Activated CD4-positive, alpha-beta T cell treated with anti-CD3 and anti-CD28 coated beads, Interleukin-2, amount 10 ng/mL, durations not matched to agents 24 days and 14 days (primary cell): ENCODE measurements around the gene ZFAND3. TPM values are rescaled to one million over a fixed set of nuclear protein-coding genes. Genes with fewer than 3 reads are reported as not detected.

Experiments used
- DNase-seq: peaks from one replicate; pipeline ENCODE4 v3.0.0; 2022
- H3K27ac Mint-ChIP-seq: one replicate; pipeline ENCODE4 v1.8.0; 2022; ENCODE audit warnings: mild to moderate bottlenecking, mixed read lengths
- H3K27me3 Mint-ChIP-seq: one replicate; pipeline ENCODE4 v1.8.0; 2022; ENCODE audit warnings: mixed read lengths
- H3K36me3 Mint-ChIP-seq: one replicate; pipeline ENCODE4 v1.8.0; 2022; ENCODE audit warnings: low read depth, mild to moderate bottlenecking, mixed read lengths
- H3K4me1 Mint-ChIP-seq: one replicate; pipeline ENCODE4 v1.8.0; 2021; ENCODE audit warnings: mixed read lengths
- H3K4me3 Mint-ChIP-seq: one replicate; pipeline ENCODE4 v1.8.0; 2022; ENCODE audit warnings: mild to moderate bottlenecking, moderate library complexity, mixed read lengths
- H3K9me3 Mint-ChIP-seq: one replicate; pipeline ENCODE4 v1.8.0; 2021; ENCODE audit warnings: mixed read lengths
- intact Hi-C: fragments of 100-400 bp; cut with micrococcal nuclease; formaldehyde crosslinking; loops from one replicate; pipeline ENCODE4 v1.15.1; 2023
- total RNA-seq: library from RNA; stranded (reverse); gene quantifications from 2 replicates; pipeline ENCODE4 v1.2.3, GENCODE V29; 2022

ZFAND3 gene
- total RNA-seq, 1 donor from 2014 or later: 31.5 TPM

DNA sequence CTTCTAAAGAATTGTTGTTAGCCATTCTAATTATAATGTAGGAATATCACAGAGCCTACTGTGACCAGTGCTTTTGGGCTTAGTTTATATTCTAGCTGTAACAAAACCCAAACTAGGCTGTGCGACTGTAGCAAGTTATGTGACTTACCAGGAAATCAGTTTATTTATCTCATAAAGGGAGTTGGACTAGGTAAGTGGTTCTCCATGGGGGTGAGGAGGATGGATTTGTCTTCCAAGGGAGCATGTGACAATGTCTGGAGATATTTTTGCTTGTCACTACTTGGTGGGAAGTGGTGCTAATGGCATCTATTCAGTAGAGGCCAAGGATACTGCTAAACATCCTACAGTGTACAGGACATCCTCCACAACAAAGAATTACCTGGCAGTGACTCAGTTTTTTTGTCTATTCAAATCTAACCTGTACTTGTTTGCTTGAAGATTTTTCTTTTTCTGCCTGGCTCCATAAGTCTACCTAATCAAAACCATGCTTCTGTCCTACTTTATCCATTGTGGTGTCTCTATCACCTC is 32.5 kb downstream of the ZFAND3 start:
- Mint-ChIP-seq H3K9me3 (no peaks in the 10 kb centered on the region), H3K36me3 (peaks cover 5% of the 10 kb centered on the region), H3K4me1 (peaks cover 21% of the 10 kb centered on the region), H3K27ac (peak overlapping the region; percentile 51), H3K4me3 (no peak overlapping the region), H3K27me3 (no peaks in the 10 kb centered on the region)
- DNase-seq: no peak
- intact Hi-C loops: no loop called here

DNA sequence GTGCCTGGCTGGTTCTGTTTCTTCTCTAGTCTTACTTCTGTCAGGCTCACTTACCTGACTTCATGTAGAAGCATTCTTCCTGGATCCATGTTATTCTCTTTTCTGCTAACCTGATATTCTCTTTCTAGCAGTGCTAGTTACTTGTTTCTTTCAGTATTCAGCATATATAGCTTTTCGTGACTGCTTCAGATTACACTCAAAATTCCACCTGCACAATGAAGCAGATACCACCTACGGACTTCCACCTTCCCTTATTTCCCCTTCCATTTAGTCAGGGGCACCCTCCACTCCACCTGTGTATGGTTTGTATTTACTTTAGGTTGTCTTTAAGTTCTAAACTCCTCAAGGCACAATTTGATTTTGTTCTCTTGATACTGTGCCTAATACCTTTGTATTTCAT is 36.8 kb downstream of the ZFAND3 start:
- intact Hi-C loops: no loop called here

GRCh38 chr6:37858363-37858762 is 38.8 kb downstream of the ZFAND3 start:
- no peaks in the 10 kb centered on the region for H3K27me3 Mint-ChIP-seq
- intact Hi-C loops: loop anchor here (1.0 to 2.0 kb wide), 3 partner anchors 10 to 68 kb away; no protein-coding TSS in a partner anchor
- no peak for DNase-seq
- peaks cover 7% of the 10 kb centered on the region for H3K36me3 Mint-ChIP-seq
- H3K4me3 Mint-ChIP-seq: no peak overlapping the region
- H3K9me3 Mint-ChIP-seq: no peaks in the 10 kb centered on the region
- peak overlapping the region; percentile 84 for H3K27ac Mint-ChIP-seq
- H3K4me1 Mint-ChIP-seq: peaks cover 30% of the 10 kb centered on the region

More for the DNA sequence above, 36.8 kb downstream of the ZFAND3 start:
- DNase-seq: no peak
- peak overlapping the region; percentile 7 for H3K27ac Mint-ChIP-seq
- H3K9me3 Mint-ChIP-seq: no peaks in the 10 kb centered on the region
- peaks cover 5% of the 10 kb centered on the region for H3K36me3 Mint-ChIP-seq
- H3K27me3 Mint-ChIP-seq: no peaks in the 10 kb centered on the region
- no peak overlapping the region for H3K4me3 Mint-ChIP-seq
- peaks cover 40% of the 10 kb centered on the region for H3K4me1 Mint-ChIP-seq

GRCh38 chr6:37860226-37860839 is 40.8 kb downstream of the ZFAND3 start:
- H3K9me3 Mint-ChIP-seq: no peaks in the 10 kb centered on the region
- H3K27ac Mint-ChIP-seq: no peak overlapping the region
- no peak overlapping the region for H3K4me3 Mint-ChIP-seq
- peaks cover 7% of the 10 kb centered on the region for H3K36me3 Mint-ChIP-seq
- peaks cover 31% of the 10 kb centered on the region for H3K4me1 Mint-ChIP-seq
- intact Hi-C loops: loop anchor here (2.0 kb wide), 1 partner anchor 42 kb away; the partner anchor contains the start of gene ZFAND3
- H3K27me3 Mint-ChIP-seq: no peaks in the 10 kb centered on the region
- DNase-seq: peak; percentile 67

DNA sequence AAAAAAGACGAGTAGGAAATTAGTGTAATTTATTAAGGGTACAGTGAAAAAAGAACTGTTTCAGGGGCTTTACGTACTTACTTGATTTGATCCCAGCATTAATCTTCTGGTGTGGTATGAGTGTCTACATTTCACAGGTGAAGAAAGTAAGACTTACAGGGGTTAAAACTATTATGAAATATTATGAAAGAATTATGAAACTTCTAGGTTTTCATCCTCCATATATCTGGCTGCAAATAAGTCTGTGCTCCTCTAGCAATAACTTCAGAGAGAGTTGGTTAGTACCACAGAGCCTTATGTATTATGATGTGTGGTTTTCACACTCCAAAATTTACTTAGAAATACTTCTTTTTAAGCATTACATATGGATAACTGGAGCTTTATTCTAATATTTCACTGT is 41.9 kb downstream of the ZFAND3 start:
- Mint-ChIP-seq H3K36me3 (peaks cover 5% of the 10 kb centered on the region), H3K4me3 (no peak overlapping the region), H3K27me3 (no peaks in the 10 kb centered on the region), H3K27ac (no peak overlapping the region), H3K9me3 (no peaks in the 10 kb centered on the region), H3K4me1 (peaks cover 30% of the 10 kb centered on the region)
- intact Hi-C loops: loop anchor here (2.0 kb wide), 1 partner anchor 43 kb away; the partner anchor contains the start of gene ZFAND3
- no peak for DNase-seq

- Mint-ChIP-seq H3K27ac (no peak overlapping the region), H3K36me3 (peaks cover 5% of the 10 kb centered on the region)
- intact Hi-C loops: no loop called here
Measured at GRCh38 chr6:37862430-37862829, 42.9 kb downstream of the ZFAND3 start.

DNA sequence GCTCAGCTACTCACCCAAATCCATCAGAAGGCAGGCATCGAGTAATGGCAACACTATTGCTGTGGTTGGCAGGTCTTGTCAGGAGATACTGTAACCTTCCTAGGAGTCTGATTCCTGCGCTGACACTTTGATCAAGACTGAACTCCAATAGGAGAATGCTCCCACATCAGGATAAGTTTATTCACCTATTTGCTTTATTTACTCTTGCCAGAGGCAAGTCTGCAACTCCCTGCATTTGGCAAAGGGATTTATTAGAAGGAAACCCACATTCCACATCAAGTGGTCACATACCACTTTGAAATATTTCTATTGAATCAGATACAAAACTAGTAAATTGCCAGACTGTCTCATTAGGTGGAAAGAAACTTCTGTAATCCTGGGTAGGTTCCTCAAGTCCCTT is 43.5 kb downstream of the ZFAND3 start:
- intact Hi-C loops: no loop called here
- DNase-seq: no peak
- H3K4me1 Mint-ChIP-seq: peaks cover 36% of the 10 kb centered on the region
- no peaks in the 10 kb centered on the region for H3K27me3 Mint-ChIP-seq
- H3K9me3 Mint-ChIP-seq: no peaks in the 10 kb centered on the region
- H3K4me3 Mint-ChIP-seq: no peak overlapping the region
- H3K27ac Mint-ChIP-seq: no peak overlapping the region
- H3K36me3 Mint-ChIP-seq: peaks cover 5% of the 10 kb centered on the region

More at GRCh38 chr6:37862430-37862829, 42.9 kb downstream of the ZFAND3 start:
- H3K27me3 Mint-ChIP-seq: no peaks in the 10 kb centered on the region
- peaks cover 38% of the 10 kb centered on the region for H3K4me1 Mint-ChIP-seq
- H3K9me3 Mint-ChIP-seq: no peaks in the 10 kb centered on the region
- H3K4me3 Mint-ChIP-seq: no peak overlapping the region
- no peak for DNase-seq

GRCh38 chr6:37864250-37864649 is 44.7 kb downstream of the ZFAND3 start:
- H3K9me3 Mint-ChIP-seq: no peaks in the 10 kb centered on the region
- H3K4me1 Mint-ChIP-seq: peaks cover 37% of the 10 kb centered on the region
- H3K4me3 Mint-ChIP-seq: no peak overlapping the region
- intact Hi-C loops: no loop called here
- no peaks in the 10 kb centered on the region for H3K27me3 Mint-ChIP-seq
- no peak overlapping the region for H3K27ac Mint-ChIP-seq
- H3K36me3 Mint-ChIP-seq: peaks cover 10% of the 10 kb centered on the region
- DNase-seq: no peak

DNA sequence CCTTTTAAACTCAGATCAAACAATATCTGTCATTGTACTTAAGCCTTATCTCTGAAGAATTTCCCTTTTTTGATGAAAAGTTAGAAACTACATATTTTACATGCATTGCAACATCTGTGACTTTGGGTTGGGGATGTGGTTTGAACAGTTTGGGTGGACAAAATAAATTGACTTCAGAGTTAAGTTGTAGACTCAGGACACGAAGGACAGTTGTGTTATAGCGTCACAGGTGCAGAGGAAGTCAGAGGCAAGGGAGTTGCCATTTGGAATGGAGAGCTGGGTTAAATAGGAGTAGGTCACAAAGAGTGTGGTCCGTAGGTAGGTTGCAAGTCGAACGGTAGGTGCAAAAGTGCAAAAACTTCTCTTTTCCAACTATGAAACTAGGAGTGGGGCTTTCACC is 46.0 kb downstream of the ZFAND3 start:
- H3K4me1 Mint-ChIP-seq: peaks cover 34% of the 10 kb centered on the region
- H3K27me3 Mint-ChIP-seq: no peaks in the 10 kb centered on the region
- intact Hi-C loops: loop anchor here (5.0 kb wide), 1 partner anchor 122 kb away; no protein-coding TSS in a partner anchor
- peaks cover 13% of the 10 kb centered on the region for H3K36me3 Mint-ChIP-seq
- no peaks in the 10 kb centered on the region for H3K9me3 Mint-ChIP-seq
- no peak overlapping the region for H3K27ac Mint-ChIP-seq
- no peak for DNase-seq
- no peak overlapping the region for H3K4me3 Mint-ChIP-seq

GRCh38 chr6:37866590-37867507 is 47.3 kb downstream of the ZFAND3 start:
- Mint-ChIP-seq H3K4me3 (no peak overlapping the region), H3K27ac (peak overlapping the region; percentile 66), H3K4me1 (peaks cover 30% of the 10 kb centered on the region), H3K27me3 (no peaks in the 10 kb centered on the region), H3K36me3 (peaks cover 19% of the 10 kb centered on the region), H3K9me3 (no peaks in the 10 kb centered on the region)
- intact Hi-C loops: loop anchor here (5.0 kb wide), 1 partner anchor 120 kb away; no protein-coding TSS in a partner anchor
- DNase-seq: no peak

- peak overlapping the region; percentile 72 for H3K27ac Mint-ChIP-seq
- H3K4me1 Mint-ChIP-seq: peaks cover 35% of the 10 kb centered on the region
- peak overlapping the region; percentile 53 for H3K4me3 Mint-ChIP-seq
- H3K27me3 Mint-ChIP-seq: no peaks in the 10 kb centered on the region
- intact Hi-C loops: loop anchor here (1.0 to 5.0 kb wide), 3 partner anchors 10 to 119 kb away; no protein-coding TSS in a partner anchor
- H3K36me3 Mint-ChIP-seq: peaks cover 25% of the 10 kb centered on the region
- peaks cover 4% of the 10 kb centered on the region for H3K9me3 Mint-ChIP-seq
- no peak for DNase-seq
Measured at GRCh38 chr6:37867756-37868446, 48.4 kb downstream of the ZFAND3 start.

GRCh38 chr6:37868447-37868825 is 48.9 kb downstream of the ZFAND3 start:
- Mint-ChIP-seq H3K27me3 (no peaks in the 10 kb centered on the region), H3K36me3 (peaks cover 23% of the 10 kb centered on the region), H3K4me1 (peaks cover 35% of the 10 kb centered on the region), H3K4me3 (peak overlapping the region; percentile 53), H3K9me3 (peaks cover 4% of the 10 kb centered on the region), H3K27ac (peak overlapping the region; percentile 72)
- intact Hi-C loops: loop anchor here (1.0 to 5.0 kb wide), 3 partner anchors 10 to 119 kb away; no protein-coding TSS in a partner anchor
- no peak for DNase-seq

GRCh38 chr6:37871616-37872372 is 52.3 kb downstream of the ZFAND3 start:
- Mint-ChIP-seq H3K4me1 (peaks cover 27% of the 10 kb centered on the region), H3K27me3 (no peaks in the 10 kb centered on the region), H3K27ac (no peak overlapping the region), H3K9me3 (peaks cover 4% of the 10 kb centered on the region), H3K4me3 (no peak overlapping the region), H3K36me3 (peaks cover 32% of the 10 kb centered on the region)
- intact Hi-C loops: no loop called here
- DNase-seq: no peak
